Measurements from ENCODE around the gene IL1A. TPM values are rescaled to one million over a fixed set of nuclear protein-coding genes. Genes with fewer than 3 reads are reported as not detected.

IL1A gene
- total and polyA plus RNA-seq, 2 donors (not counting 3 experiments of a cell fraction or from before 2014, with no cell fraction given) = 0.29 to 1.4 TPM

DNA sequence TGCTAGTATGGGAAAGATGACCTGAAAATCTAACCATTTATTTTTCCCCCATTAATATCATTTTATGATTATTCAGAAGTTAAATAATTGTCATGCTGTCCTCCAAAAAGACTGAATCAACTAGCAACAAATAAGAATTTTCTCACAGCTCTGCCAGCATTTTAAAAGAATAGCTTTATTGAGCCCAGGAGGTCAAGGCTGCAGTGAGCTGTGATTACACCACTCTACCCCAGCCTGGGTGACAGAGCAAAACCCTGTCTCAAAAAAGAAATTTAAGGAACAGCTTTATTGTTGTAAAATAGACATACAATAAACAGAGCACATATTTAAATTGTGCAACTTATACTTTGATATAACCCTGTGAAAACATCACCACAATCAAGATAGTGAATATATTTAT is 24.8 kb upstream of the IL1A start:
- dilution Hi-C loops (cut with MboI; ENCODE audit: extremely low pct_ligation_motif_present, low sequenced_read_pairs) = no loop called here

More for the DNA sequence above, 24.8 kb upstream of the IL1A start:
- no peaks in the 10 kb centered on the region for H4K20me1 ChIP-seq (replicated peaks; ENCODE audit: control insufficient read depth, extremely low read depth, insufficient read depth, low read length)
- TF ChIP-seq JUN (IDR thresholded peaks at IDR 0.05; ENCODE audit: borderline replicate concordance, insufficient read depth, insufficient read length, low read depth) (no peak), MYC (IDR thresholded peaks at IDR 0.05; ENCODE audit: low read depth, low read length) (no peak), FOS (IDR thresholded peaks at IDR 0.05; ENCODE audit: borderline replicate concordance, insufficient read depth, low read length) (no peak), POLR2A (IDR thresholded peaks at IDR 0.05; ENCODE audit: low read depth, low read length) (no peak), EZH2 (IDR thresholded peaks at IDR 0.05; ENCODE audit: borderline replicate concordance, low read depth, low read length, severe bottlenecking) (no peak), GATA2 (IDR thresholded peaks at IDR 0.05; ENCODE audit: insufficient read depth, insufficient read length, low read depth, low read length) (no peak), POLR2AphosphoS5 (IDR thresholded peaks at IDR 0.05; ENCODE audit: insufficient read depth, low read depth, low read length) (no peak)
- TF ChIP-seq, protein P1, sequence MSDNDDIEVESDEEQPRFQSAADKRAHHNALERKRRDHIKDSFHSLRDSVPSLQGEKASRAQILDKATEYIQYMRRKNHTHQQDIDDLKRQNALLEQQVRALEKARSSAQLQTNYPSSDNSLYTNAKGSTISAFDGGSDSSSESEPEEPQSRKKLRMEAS (IDR thresholded peaks at IDR 0.05; ENCODE audit: insufficient read depth, insufficient read length) = no peak
- TF ChIP-seq, protein P2, sequence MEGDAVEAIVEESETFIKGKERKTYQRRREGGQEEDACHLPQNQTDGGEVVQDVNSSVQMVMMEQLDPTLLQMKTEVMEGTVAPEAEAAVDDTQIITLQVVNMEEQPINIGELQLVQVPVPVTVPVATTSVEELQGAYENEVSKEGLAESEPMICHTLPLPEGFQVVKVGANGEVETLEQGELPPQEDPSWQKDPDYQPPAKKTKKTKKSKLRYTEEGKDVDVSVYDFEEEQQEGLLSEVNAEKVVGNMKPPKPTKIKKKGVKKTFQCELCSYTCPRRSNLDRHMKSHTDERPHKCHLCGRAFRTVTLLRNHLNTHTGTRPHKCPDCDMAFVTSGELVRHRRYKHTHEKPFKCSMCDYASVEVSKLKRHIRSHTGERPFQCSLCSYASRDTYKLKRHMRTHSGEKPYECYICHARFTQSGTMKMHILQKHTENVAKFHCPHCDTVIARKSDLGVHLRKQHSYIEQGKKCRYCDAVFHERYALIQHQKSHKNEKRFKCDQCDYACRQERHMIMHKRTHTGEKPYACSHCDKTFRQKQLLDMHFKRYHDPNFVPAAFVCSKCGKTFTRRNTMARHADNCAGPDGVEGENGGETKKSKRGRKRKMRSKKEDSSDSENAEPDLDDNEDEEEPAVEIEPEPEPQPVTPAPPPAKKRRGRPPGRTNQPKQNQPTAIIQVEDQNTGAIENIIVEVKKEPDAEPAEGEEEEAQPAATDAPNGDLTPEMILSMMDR (IDR thresholded peaks at IDR 0.05; ENCODE audit: extremely low read depth in 1 of 2, insufficient read depth in 1 of 2, low read depth in 1 of 2, low read length in 2 of 2) = no peak
- H3K27ac ChIP-seq (ENCODE audit: insufficient read depth, low read depth, low read length) = no peak overlapping the region
- H3K4me1 ChIP-seq (ENCODE audit: control insufficient read depth, extremely low read depth, insufficient read depth, low read length) = peaks cover 24% of the 10 kb centered on the region
- ChIA-PET CTCF (interaction anchor here (1.1 to 2.4 kb wide), 3 partner anchors 22 to 76 kb away, joined by 3 to 6 read pairs (median 3); no protein-coding TSS in a partner anchor), POLR2A (no interaction called here)
- no peaks in the 10 kb centered on the region for H3K27me3 ChIP-seq (ENCODE audit: control insufficient read depth in 2 of 2, insufficient read depth in 2 of 2, low read length in 2 of 2)
- no peaks in the 10 kb centered on the region for H3K36me3 ChIP-seq (ENCODE audit: control insufficient read depth in 2 of 2, extremely low read depth in 1 of 2, insufficient read depth in 2 of 2, low read length in 2 of 2)
- no TSS peak for BruUV-seq (replicated peaks)
- no peak overlapping the region for H3K9ac ChIP-seq (replicated peaks; ENCODE audit: extremely low read depth, insufficient read depth, low read length)
- H3K9me3 ChIP-seq (replicated peaks; ENCODE audit: control insufficient read depth, insufficient read depth, low read length) = no peaks in the 10 kb centered on the region
- H2AFZ ChIP-seq (ENCODE audit: low read depth, low read length) = no peak overlapping the region
- no peaks in the 10 kb centered on the region for H3K9me1 ChIP-seq (replicated peaks; ENCODE audit: control insufficient read depth, extremely low read depth, insufficient read depth, low read length)
- H3K79me2 ChIP-seq (ENCODE audit: control insufficient read depth, insufficient read depth, low read length) = no peaks in the 10 kb centered on the region
- H3K4me3 ChIP-seq (replicated peaks in 1 of 3; ENCODE audit: insufficient read depth in 1 of 3, low read depth in 1 of 3, low read length in 3 of 3) = no peak overlapping the region
- FAIRE-seq = no peak
- no peak for DNase-seq (ENCODE audit: low read depth, low spot score)
- H3K4me2 ChIP-seq (ENCODE audit: insufficient read depth, low read length) = no peak overlapping the region
- intact Hi-C loops (cut with micrococcal nuclease) = no loop called here

Measured in endothelial cell of umbilical vein (primary cell).